Measurements from ENCODE around the gene DCAF15. TPM values are rescaled to one million over a fixed set of nuclear protein-coding genes. Genes with fewer than 3 reads are reported as not detected.

Gene DCAF15
- polyA plus RNA-seq, 3 donors, result 2.8 to 116 (median 3.4) TPM

- Histone ChIP-seq H3K9ac (ENCODE audit: insufficient read depth, low read length, poor library complexity, severe bottlenecking) (no peak within 1 kb of the TSS), H3K9me3 (replicated peaks in 1 of 2; ENCODE audit: control insufficient read depth in 1 of 2, insufficient read depth in 1 of 2, low read length in 2 of 2) (peaks cover 4 to 7% of the 10 kb centered on the region in 2 donors), H4K20me1 (ENCODE audit: insufficient read depth, low read length) (no peaks in the 10 kb centered on the region), H3K79me2 (ENCODE audit: insufficient read depth, low read length) (no peaks in the 10 kb centered on the region), H3K4me2 (replicated peaks; ENCODE audit: extremely low read depth, low read length, poor library complexity, severe bottlenecking) (no peak within 1 kb of the TSS), H3K36me3 (replicated peaks in 1 of 2; ENCODE audit: control insufficient read depth in 1 of 2, insufficient read depth in 2 of 2, low read length in 2 of 2) (no peaks in the 10 kb centered on the region), H2AFZ (ENCODE audit: insufficient read depth, low read depth, low read length, poor library complexity, severe bottlenecking) (no peak within 1 kb of the TSS), H3K27me3 (ENCODE audit: control insufficient read depth in 2 of 2, insufficient read depth in 2 of 2, low read length in 2 of 2) (peaks cover 0 to 20% of the 10 kb centered on the region in 2 donors), H3K4me1 (ENCODE audit: control insufficient read depth in 1 of 2, insufficient read depth in 2 of 2, low read length in 2 of 2) (no peaks in the 10 kb centered on the region), H3K27ac (ENCODE audit: low read depth in 1 of 2, low read length in 2 of 2) (no peak within 1 kb of the TSS), H3K4me3 (replicated peaks in 1 of 3; ENCODE audit: low read depth in 2 of 3, low read length in 3 of 3) (no peak within 1 kb of the TSS)
- intact Hi-C loops (cut with micrococcal nuclease), result no loop called here
- H3K4me3 Mint-ChIP-seq, result peak within 1 kb of the TSS in 1 of 2 donors; percentile 57
- no peaks in the 10 kb centered on the region for H3K4me1 Mint-ChIP-seq
- H3K36me3 Mint-ChIP-seq, result no peaks in the 10 kb centered on the region
- H3K27ac Mint-ChIP-seq, result no peak within 1 kb of the TSS
- no peak for DNase-seq
- H3K9me3 Mint-ChIP-seq, result peaks cover 0 to 7% (median 3%) of the 10 kb centered on the region in 7 donors
- TF ChIP-seq, protein P1, sequence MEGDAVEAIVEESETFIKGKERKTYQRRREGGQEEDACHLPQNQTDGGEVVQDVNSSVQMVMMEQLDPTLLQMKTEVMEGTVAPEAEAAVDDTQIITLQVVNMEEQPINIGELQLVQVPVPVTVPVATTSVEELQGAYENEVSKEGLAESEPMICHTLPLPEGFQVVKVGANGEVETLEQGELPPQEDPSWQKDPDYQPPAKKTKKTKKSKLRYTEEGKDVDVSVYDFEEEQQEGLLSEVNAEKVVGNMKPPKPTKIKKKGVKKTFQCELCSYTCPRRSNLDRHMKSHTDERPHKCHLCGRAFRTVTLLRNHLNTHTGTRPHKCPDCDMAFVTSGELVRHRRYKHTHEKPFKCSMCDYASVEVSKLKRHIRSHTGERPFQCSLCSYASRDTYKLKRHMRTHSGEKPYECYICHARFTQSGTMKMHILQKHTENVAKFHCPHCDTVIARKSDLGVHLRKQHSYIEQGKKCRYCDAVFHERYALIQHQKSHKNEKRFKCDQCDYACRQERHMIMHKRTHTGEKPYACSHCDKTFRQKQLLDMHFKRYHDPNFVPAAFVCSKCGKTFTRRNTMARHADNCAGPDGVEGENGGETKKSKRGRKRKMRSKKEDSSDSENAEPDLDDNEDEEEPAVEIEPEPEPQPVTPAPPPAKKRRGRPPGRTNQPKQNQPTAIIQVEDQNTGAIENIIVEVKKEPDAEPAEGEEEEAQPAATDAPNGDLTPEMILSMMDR (IDR thresholded peaks at IDR 0.05), result no peak
- WGBS (ENCODE audit: insufficient coverage), result 10% methylated on average over 4 of the region's 21 CpGs
- H3K27me3 Mint-ChIP-seq (ENCODE audit: low read depth in 3 of 3), result peaks cover 20 to 35% (median 24%) of the 10 kb centered on the region in 3 donors
Measured at GRCh38 chr19:13938301-13939064, 13.8 kb upstream of the DCAF15 start, which contains the start of gene PODNL1. Gene PODNL1, minus strand, starts transcription at chr19:13938417. Its CDS starts 236 bp downstream, at chr19:13938181.

- Histone ChIP-seq H2AFZ (ENCODE audit: insufficient read depth, low read depth, low read length, poor library complexity, severe bottlenecking) (no peak overlapping the region), H3K36me3 (replicated peaks in 1 of 2; ENCODE audit: control insufficient read depth in 1 of 2, insufficient read depth in 2 of 2, low read length in 2 of 2) (no peaks in the 10 kb centered on the region), H3K27me3 (ENCODE audit: control insufficient read depth in 2 of 2, insufficient read depth in 2 of 2, low read length in 2 of 2) (peaks cover 0 to 20% of the 10 kb centered on the region in 2 donors), H3K9me3 (replicated peaks in 1 of 2; ENCODE audit: control insufficient read depth in 1 of 2, insufficient read depth in 1 of 2, low read length in 2 of 2) (peaks cover 4 to 7% of the 10 kb centered on the region in 2 donors), H3K4me2 (replicated peaks; ENCODE audit: extremely low read depth, low read length, poor library complexity, severe bottlenecking) (no peak overlapping the region), H3K79me2 (ENCODE audit: insufficient read depth, low read length) (no peaks in the 10 kb centered on the region), H3K4me1 (ENCODE audit: control insufficient read depth in 1 of 2, insufficient read depth in 2 of 2, low read length in 2 of 2) (no peaks in the 10 kb centered on the region), H3K27ac (ENCODE audit: low read depth in 1 of 2, low read length in 2 of 2) (no peak overlapping the region), H4K20me1 (ENCODE audit: insufficient read depth, low read length) (no peaks in the 10 kb centered on the region), H3K9ac (ENCODE audit: insufficient read depth, low read length, poor library complexity, severe bottlenecking) (no peak overlapping the region), H3K4me3 (replicated peaks in 1 of 3; ENCODE audit: low read depth in 2 of 3, low read length in 3 of 3) (no peak overlapping the region)
- Mint-ChIP-seq H3K4me1 (no peaks in the 10 kb centered on the region), H3K9me3 (peaks cover 0 to 7% (median 3%) of the 10 kb centered on the region in 7 donors), H3K27ac (no peak overlapping the region), H3K27me3 (ENCODE audit: low read depth in 3 of 3) (peaks cover 20 to 30% (median 24%) of the 10 kb centered on the region in 3 donors), H3K4me3 (no peak overlapping the region), H3K36me3 (no peaks in the 10 kb centered on the region)
- intact Hi-C loops (cut with micrococcal nuclease), result no loop called here
- no peak for DNase-seq
- WGBS (ENCODE audit: insufficient coverage), result 100% methylated on average over 1 of the region's 1 CpG
- TF ChIP-seq, protein P1 (IDR thresholded peaks at IDR 0.05), result no peak
Measured at GRCh38 chr19:13942023-13942684, 10.2 kb upstream of the DCAF15 start.
